HepG2 (cell line): ENCODE results near the gene SND1. TPM values are rescaled to one million over a fixed set of nuclear protein-coding genes. Genes with fewer than 3 reads are reported as not detected.

ENCODE experiments used
- ATAC-seq: fragments of 200-7000 bp; cut with Tn5 transposase; 3 replicates; pipeline ENCODE4 v1.9.1; 2020; ENCODE audit warnings: mild to moderate bottlenecking, moderate library complexity
- BruUV-seq: library from RNA; stranded (reverse); fragments of 400-500 nt; replicated peaks from 2 replicates; lab custom pipeline; 2021; lab: Mats Ljungman, UMichigan
- CTCF ChIA-PET: fragments of 300-600 bp; formaldehyde crosslinking; extraction: SDS; loops from one replicate; lab custom pipeline; 2021; ENCODE audit warnings: low total read pairs, inconsistent platforms, low intra/inter-chr PET ratio; lab: Yijun Ruan, JAX
- POLR2A ChIA-PET: fragments of 350-600 bp; sonication (Branson Sonifier 250); formaldehyde crosslinking; loops from one replicate; lab custom pipeline; 2020; ENCODE audit warnings: antibody characterized with exemption, inconsistent platforms; lab: Yijun Ruan, JAX
- DNase-seq: peaks from one replicate; pipeline ENCODE4 v3.0.0-alpha.2; 2015; ENCODE audit warnings: low spot score
- FAIRE-seq: peaks from 3 replicates; lab custom pipeline; 2011; peaks lifted over from hg19 to GRCh38; lab: Jason Lieb, UNC
- H2AFZ ChIP-seq: one replicate; pipeline ENCODE4 v1.6.1; 2011; ENCODE audit warnings: low read length, inconsistent platforms
- H3K27ac ChIP-seq: fragments of 300-600 bp; 3 replicates; pipeline ENCODE4 v1.8.0; 2011; ENCODE audit warnings: mixed run types, mild to moderate bottlenecking, mixed read lengths, low read length, inconsistent platforms; ENCODE audit not compliant: insufficient read depth; ENCODE audit errors: extremely low read length
- H3K27me3 ChIP-seq, 2 experiments: fragments of 200-600 bp in 1 of 2; 2 replicates in 1 of 2; 3 replicates in 1 of 2; pipeline versions ENCODE4 v1.6.0 to v1.8.0; 2011; ENCODE audit warnings: low read length in 2 of 2, mild to moderate bottlenecking in 2 of 2, moderate library complexity in 2 of 2, inconsistent platforms in 1 of 2; ENCODE audit not compliant: insufficient read depth in 2 of 2, control insufficient read depth in 1 of 2
- H3K36me3 ChIP-seq, 2 experiments: fragments of 200-600 bp in 1 of 2; replicated peaks in 1 of 2; 2 replicates in 1 of 2; 3 replicates in 1 of 2; pipeline versions ENCODE4 v1.5.1 to v1.8.0; 2011; ENCODE audit warnings: low read length in 2 of 2, inconsistent platforms in 1 of 2; ENCODE audit not compliant: insufficient read depth in 2 of 2, control insufficient read depth in 1 of 2
- H3K4me1 ChIP-seq: 2 replicates; pipeline ENCODE4 v1.5.1; 2012; ENCODE audit warnings: low read length, inconsistent platforms; ENCODE audit not compliant: insufficient read depth
- H3K4me2 ChIP-seq: 2 replicates; pipeline ENCODE4 v1.6.0; 2011; ENCODE audit warnings: low read depth, low read length, inconsistent platforms
- H3K4me3 ChIP-seq, 3 experiments: fragments of 200-600 bp in 1 of 3; sonication (generic), shearing (Covaris generic) in 1 of 3; replicated peaks in 1 of 3; 2 replicates each; pipeline ENCODE4 v1.5.1; 2011 to 2016; ENCODE audit warnings: low read length in 3 of 3, inconsistent platforms in 2 of 3, low read depth in 2 of 3, mild to moderate bottlenecking in 2 of 3, control low read depth in 1 of 3, mixed read lengths in 1 of 3; ENCODE audit not compliant: insufficient read depth in 1 of 3
- H3K79me2 ChIP-seq: one replicate; pipeline ENCODE4 v1.6.1; 2011; ENCODE audit warnings: low read length, inconsistent platforms; ENCODE audit not compliant: insufficient read depth
- H3K9ac ChIP-seq: 2 replicates; pipeline ENCODE4 v1.6.0; 2011; ENCODE audit warnings: mild to moderate bottlenecking, low read depth, low read length, inconsistent platforms; ENCODE audit not compliant: insufficient read depth
- H3K9me3 ChIP-seq: 2 replicates; pipeline ENCODE4 v1.5.1; 2012; ENCODE audit warnings: mild to moderate bottlenecking, low read length
- H4K20me1 ChIP-seq: 2 replicates; pipeline ENCODE4 v1.6.0; 2011; ENCODE audit warnings: inconsistent platforms, mild to moderate bottlenecking, low read length, moderate library complexity; ENCODE audit not compliant: insufficient read depth
- ARHGAP35 ChIP-seq: sonication (generic); formaldehyde crosslinking; IDR thresholded peaks from 2 replicates; pipeline ENCODE4 v1.9.0; 2022; ENCODE audit warnings: mild to moderate bottlenecking, inconsistent platforms, moderate library complexity, missing genetic modification reagents, borderline replicate concordance
- FOXM1 ChIP-seq: sonication (generic); formaldehyde crosslinking; IDR thresholded peaks from 2 replicates; pipeline ENCODE4 v1.5.0; 2020; ENCODE audit warnings: missing genetic modification reagents
- HDAC6 ChIP-seq: fragments of 200-600 bp; sonication (generic); IDR thresholded peaks from 2 replicates; pipeline ENCODE4 v1.7.0; 2017; ENCODE audit warnings: mild to moderate bottlenecking, antibody characterized with exemption, low read length, low read depth
- RNF2 ChIP-seq: fragments of 450-650 bp; conservative IDR thresholded peaks from 2 replicates; pipeline ENCODE4 v1.6.1; 2016; ENCODE audit warnings: low read depth
- YEATS4 ChIP-seq: sonication (generic); formaldehyde crosslinking; IDR thresholded peaks from 2 replicates; pipeline ENCODE4 v1.4.0; 2020; ENCODE audit warnings: missing genetic modification reagents, borderline replicate concordance
- ZBTB46 ChIP-seq: sonication (generic); formaldehyde crosslinking; IDR thresholded peaks from 2 replicates; pipeline ENCODE4 v1.4.0; 2020; ENCODE audit warnings: mild to moderate bottlenecking, missing genetic modification reagents, borderline replicate concordance
- ZNF510 ChIP-seq: sonication (generic); formaldehyde crosslinking; IDR thresholded peaks from 2 replicates; pipeline ENCODE4 v1.4.0; 2020; ENCODE audit warnings: low read depth, mild to moderate bottlenecking, missing genetic modification reagents
- ZNF780A ChIP-seq: sonication (generic); formaldehyde crosslinking; IDR thresholded peaks from 2 replicates; pipeline ENCODE4 v1.8.0; 2022; ENCODE audit warnings: mild to moderate bottlenecking, missing genetic modification reagents, moderate library complexity
- WGBS: methylation state at CpG from one replicate; pipeline ENCODE4 v1.1.6; 2017; ENCODE audit warnings: low lambda C conversion rate; 5-methylcytosine and 5-hydroxymethylcytosine counted together
- in situ Hi-C: cut with HindIII; loops from 2 replicates; pipeline ENCODE4 v1.10.0; 2017; ENCODE audit warnings: low pct_unique_long_range_greater_than_20kb; ENCODE audit not compliant: extremely low pct_ligation_motif_present
- intact Hi-C: fragments of 100-400 bp; cut with micrococcal nuclease; formaldehyde crosslinking; loops from one replicate; pipeline ENCODE4 v1.10.0; 2022; ENCODE audit not compliant: unreplicated experiment
- polyA plus RNA-seq, 8 experiments: library from polyadenylated mRNA; depleted of rRNA in 3 of 8; stranded (reverse) in 7 of 8; unstranded in 1 of 8; fragments of >200 nt; fragmentation: Illumina TruSeq in 4 of 8; extraction: Trizol in 4 of 8; gene quantifications; 2 replicates each; pipeline versions ENCODE4 v1.2.1 to v1.2.3, GENCODE V29; 2011 to 2016; ENCODE audit warnings: low read depth in 4 of 8, missing spikeins in 1 of 8, mixed read lengths in 1 of 8; ENCODE audit not compliant: insufficient read depth in 1 of 8
- total RNA-seq, 5 experiments: library from RNA; depleted of rRNA; stranded (reverse); fragments of >200 nt; fragmentation: Illumina TruSeq; extraction: Trizol; gene quantifications; 2 replicates each; pipeline ENCODE4 v1.2.3, GENCODE V29; 2016; ENCODE audit warnings: low read depth in 1 of 5
- TF ChIP-seq, protein P1 (sequence below): IDR thresholded peaks from 2 replicates; pipeline ENCODE4 v1.6.1; 2016; ENCODE audit warnings: mild to moderate bottlenecking, missing biosample characterization, missing genetic modification reagents

SND1 gene
- total and polyA plus RNA-seq, 2 of the 13 experiments (the other 11 are each of a cell fraction or from before 2014, with no cell fraction given): 110 to 182 TPM

DNA sequence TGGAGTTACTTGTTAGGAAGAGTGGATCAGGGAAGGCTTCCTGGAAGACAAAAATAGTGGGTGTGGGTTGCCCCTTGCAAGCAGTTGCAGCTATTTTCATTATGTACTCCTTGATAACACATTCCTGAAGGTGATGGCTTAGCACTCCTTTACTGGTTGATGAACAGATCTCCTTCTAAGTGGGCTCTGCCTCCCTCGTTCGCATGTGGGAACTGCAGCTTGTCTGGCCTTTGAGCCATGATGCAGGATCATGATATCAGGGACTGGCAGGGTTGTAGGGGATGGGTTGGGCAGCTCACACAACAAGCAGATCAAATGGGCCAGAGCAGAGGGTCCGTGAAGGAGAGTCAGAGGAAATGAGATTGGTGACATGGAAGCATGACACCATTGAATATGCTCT, 408.0 kb downstream of the SND1 start:
- POLR2A ChIA-PET: no interaction called here
- Histone ChIP-seq H3K9me3 (no peaks in the 10 kb centered on the region), H3K4me2 (no peak overlapping the region)
- TF ChIP-seq FOXM1 (CRISPR knock-in tag) (no peak), ZNF510 (CRISPR knock-in tag) (no peak), RNF2 (no peak), YEATS4 (CRISPR knock-in tag) (no peak), ZNF780A (CRISPR knock-in tag) (no peak), HDAC6 (no peak), ZBTB46 (CRISPR knock-in tag) (no peak), ARHGAP35 (CRISPR knock-in tag) (no peak)
- TF ChIP-seq, protein P1, sequence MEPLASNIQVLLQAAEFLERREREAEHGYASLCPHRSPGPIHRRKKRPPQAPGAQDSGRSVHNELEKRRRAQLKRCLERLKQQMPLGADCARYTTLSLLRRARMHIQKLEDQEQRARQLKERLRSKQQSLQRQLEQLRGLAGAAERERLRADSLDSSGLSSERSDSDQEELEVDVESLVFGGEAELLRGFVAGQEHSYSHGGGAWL (CRISPR knock-in tag): no peak
- TF ChIP-seq, all 625 proteins: peak for 0
- intact Hi-C loops: no loop called here
- no peaks in the 10 kb centered on the region; the same call in 1 of the 2 replicates for H4K20me1 ChIP-seq
- no peak for ATAC-seq
- no peak overlapping the region for H3K4me3 ChIP-seq
- no peaks in the 10 kb centered on the region for H3K27me3 ChIP-seq
- BruUV-seq: no TSS peak
- DNase-seq: no peak
- CTCF ChIA-PET: no interaction called here
- no peak for FAIRE-seq
- H3K36me3 ChIP-seq: peaks cover 11 to 39% of the 10 kb centered on the region in 2 experiments
- in situ Hi-C loops: no loop called here
- H3K9ac ChIP-seq: no peak overlapping the region
- no peaks in the 10 kb centered on the region for H3K4me1 ChIP-seq
- WGBS: 88% methylated on average over 3 of the region's 3 CpGs
- no peak overlapping the region for H3K27ac ChIP-seq
- H3K79me2 ChIP-seq: no peaks in the 10 kb centered on the region
- no peak overlapping the region for H2AFZ ChIP-seq
